HEK293 (cell line): Measurements from ENCODE around the gene LRRC4C.

Experiments
- CTCF ChIA-PET: fragments of 350-600 bp; formaldehyde crosslinking; extraction: SDS; loops from one replicate; lab custom pipeline; 2021; ENCODE audit warnings: antibody characterized with exemption; lab: Yijun Ruan, JAX
- POLR2A ChIA-PET: fragments of 300-600 bp; formaldehyde crosslinking; extraction: SDS; loops from one replicate; lab custom pipeline; 2020; ENCODE audit warnings: antibody characterized with exemption, inconsistent platforms; lab: Yijun Ruan, JAX
- H3K27ac ChIP-seq: fragments of 200-500 bp; sonication (Bioruptor generic); 2 replicates; pipeline ENCODE4 v1.5.1; 2014; ENCODE audit warnings: low read depth, low read length, control low read depth, inconsistent platforms; ENCODE audit errors: extremely low read depth
- H3K36me3 ChIP-seq, 2 experiments: fragments of 200-500 bp in 1 of 2; sonication (Bioruptor generic) in 1 of 2; 1 replicate in 1 of 2; 2 replicates in 1 of 2; pipeline ENCODE4 v1.5.1; 2014 to 2017; ENCODE audit warnings: inconsistent platforms in 2 of 2, low read length in 2 of 2; ENCODE audit not compliant: control insufficient read depth in 2 of 2, insufficient read depth in 1 of 2
- H3K4me1 ChIP-seq: fragments of 200-500 bp; sonication (Bioruptor generic); 2 replicates; pipeline ENCODE4 v1.5.1; 2014; ENCODE audit warnings: mild to moderate bottlenecking, low read length, inconsistent platforms; ENCODE audit not compliant: control insufficient read depth, insufficient read depth
- H3K4me3 ChIP-seq: 2 replicates; pipeline ENCODE4 v1.5.1; 2011; ENCODE audit warnings: low read depth, mild to moderate bottlenecking, control low read depth, low read length, moderate library complexity
- H3K9me3 ChIP-seq: fragments of 200-500 bp; sonication (Bioruptor generic); 2 replicates; pipeline ENCODE4 v1.5.1; 2014; ENCODE audit warnings: low read depth, low read length, inconsistent platforms; ENCODE audit not compliant: control insufficient read depth, insufficient read depth
- EGR2 ChIP-seq: fragments of 450-650 bp; formaldehyde crosslinking; IDR thresholded peaks from 2 replicates; pipeline ENCODE4 v1.5.1; 2016; ENCODE audit warnings: low read depth, missing biosample characterization, missing genetic modification characterization
- GLI2 ChIP-seq: fragments of 450-650 bp; formaldehyde crosslinking; IDR thresholded peaks from 2 replicates; pipeline ENCODE4; 2017; ENCODE audit warnings: missing biosample characterization, missing genetic modification characterization, low read depth, borderline replicate concordance
- KLF9 ChIP-seq: fragments of 450-650 bp; formaldehyde crosslinking; IDR thresholded peaks from 2 replicates; pipeline ENCODE4 v1.5.1; 2016; ENCODE audit warnings: missing biosample characterization, missing genetic modification characterization, low read depth
- OSR2 ChIP-seq: fragments of 450-650 bp; formaldehyde crosslinking; IDR thresholded peaks from 2 replicates; pipeline ENCODE4 v1.5.1; 2016; ENCODE audit warnings: missing biosample characterization, missing genetic modification characterization
- SP2 ChIP-seq: fragments of 450-650 bp; formaldehyde crosslinking; IDR thresholded peaks from 2 replicates; pipeline ENCODE4 v1.5.1; 2016; ENCODE audit warnings: missing biosample characterization, missing genetic modification characterization
- ZFP3 ChIP-seq: fragments of 450-650 bp; formaldehyde crosslinking; IDR thresholded peaks from 2 replicates; pipeline ENCODE4 v1.5.1; 2016; ENCODE audit warnings: low read depth, missing biosample characterization, missing genetic modification characterization
- ZNF175 ChIP-seq: fragments of 450-650 bp; formaldehyde crosslinking; IDR thresholded peaks from 2 replicates; pipeline ENCODE4 v1.5.1; 2016; ENCODE audit warnings: missing biosample characterization, missing genetic modification characterization
- ZNF19 ChIP-seq: fragments of 450-650 bp; formaldehyde crosslinking; IDR thresholded peaks from 2 replicates; pipeline ENCODE4; 2016; ENCODE audit warnings: missing biosample characterization, missing genetic modification characterization, low read depth
- ZNF211 ChIP-seq: fragments of 450-650 bp; formaldehyde crosslinking; IDR thresholded peaks from 2 replicates; pipeline ENCODE4 v1.5.1; 2016; ENCODE audit warnings: low read depth, missing biosample characterization, missing genetic modification characterization
- ZNF214 ChIP-seq: fragments of 450-650 bp; formaldehyde crosslinking; IDR thresholded peaks from 2 replicates; pipeline ENCODE4 v1.5.1; 2017; ENCODE audit warnings: missing biosample characterization, mild to moderate bottlenecking, missing genetic modification characterization, borderline replicate concordance
- ZNF510 ChIP-seq: fragments of 450-650 bp; formaldehyde crosslinking; IDR thresholded peaks from 2 replicates; pipeline ENCODE4 v1.5.1; 2018; ENCODE audit warnings: mild to moderate bottlenecking, missing genetic modification characterization, missing biosample characterization; ENCODE audit not compliant: insufficient replicate concordance
- ZNF529 ChIP-seq: fragments of 450-650 bp; formaldehyde crosslinking; IDR thresholded peaks from 2 replicates; pipeline ENCODE4 v1.5.1; 2017; ENCODE audit warnings: missing genetic modification characterization, missing biosample characterization; ENCODE audit not compliant: insufficient replicate concordance
- ZNF544 ChIP-seq: fragments of 450-650 bp; formaldehyde crosslinking; IDR thresholded peaks from 2 replicates; pipeline ENCODE4 v1.5.0; 2017; ENCODE audit warnings: missing biosample characterization, missing genetic modification characterization
- ZNF548 ChIP-seq: fragments of 450-650 bp; formaldehyde crosslinking; IDR thresholded peaks from 2 replicates; pipeline ENCODE4 v1.5.1; 2016; ENCODE audit warnings: missing biosample characterization, missing genetic modification characterization
- ZNF555 ChIP-seq: fragments of 450-650 bp; formaldehyde crosslinking; conservative IDR thresholded peaks from 2 replicates; pipeline ENCODE4 v1.5.1; 2017; ENCODE audit warnings: missing biosample characterization, mild to moderate bottlenecking, missing genetic modification characterization, inconsistent platforms
- ZNF600 ChIP-seq: fragments of 450-650 bp; formaldehyde crosslinking; IDR thresholded peaks from 2 replicates; pipeline ENCODE4 v1.5.1; 2016; ENCODE audit warnings: missing biosample characterization, missing genetic modification characterization
- ZNF768 ChIP-seq: fragments of 450-650 bp; formaldehyde crosslinking; IDR thresholded peaks from 2 replicates; pipeline ENCODE4 v1.5.1; 2018; ENCODE audit warnings: missing biosample characterization, mild to moderate bottlenecking, missing genetic modification characterization
- ZNF830 ChIP-seq: fragments of 450-650 bp; IDR thresholded peaks from 2 replicates; pipeline ENCODE4 v1.5.0; 2018; ENCODE audit warnings: missing biosample characterization, missing genetic modification characterization, low read depth, mild to moderate bottlenecking, moderate library complexity
- ZSCAN16 ChIP-seq: fragments of 450-650 bp; formaldehyde crosslinking; IDR thresholded peaks from 2 replicates; pipeline ENCODE4 v1.5.1; 2016; ENCODE audit warnings: missing biosample characterization, missing genetic modification characterization
- TF ChIP-seq, protein P1 (sequence below): IDR thresholded peaks from 2 replicates; pipeline ENCODE4 v1.6.1; 2011; ENCODE audit warnings: mild to moderate bottlenecking, low read depth, low read length, borderline replicate concordance
- TF ChIP-seq, protein P2 (sequence below): fragments of 450-650 bp; formaldehyde crosslinking; IDR thresholded peaks from 2 replicates; pipeline ENCODE4 v1.5.1; 2016; ENCODE audit warnings: missing biosample characterization, missing genetic modification characterization
- TF ChIP-seq, protein P3 (sequence below): fragments of 450-650 bp; formaldehyde crosslinking; IDR thresholded peaks from 2 replicates; pipeline ENCODE4 v1.5.1; 2017; ENCODE audit warnings: missing biosample characterization, missing genetic modification characterization
- TF ChIP-seq, protein P4 (sequence below): fragments of 450-650 bp; formaldehyde crosslinking; IDR thresholded peaks from 2 replicates; pipeline ENCODE4 v1.5.1; 2016; ENCODE audit warnings: missing biosample characterization, missing genetic modification characterization
- TF ChIP-seq, protein P5 (sequence below): fragments of 450-650 bp; formaldehyde crosslinking; IDR thresholded peaks from 2 replicates; pipeline ENCODE4 v1.5.1; 2016; ENCODE audit warnings: missing biosample characterization, missing genetic modification characterization
- TF ChIP-seq, protein P6 (sequence below): fragments of 450-650 bp; formaldehyde crosslinking; IDR thresholded peaks from 2 replicates; pipeline ENCODE4 v1.5.0; 2017; ENCODE audit warnings: missing biosample characterization, missing genetic modification characterization, borderline replicate concordance

LRRC4C gene

DNA sequence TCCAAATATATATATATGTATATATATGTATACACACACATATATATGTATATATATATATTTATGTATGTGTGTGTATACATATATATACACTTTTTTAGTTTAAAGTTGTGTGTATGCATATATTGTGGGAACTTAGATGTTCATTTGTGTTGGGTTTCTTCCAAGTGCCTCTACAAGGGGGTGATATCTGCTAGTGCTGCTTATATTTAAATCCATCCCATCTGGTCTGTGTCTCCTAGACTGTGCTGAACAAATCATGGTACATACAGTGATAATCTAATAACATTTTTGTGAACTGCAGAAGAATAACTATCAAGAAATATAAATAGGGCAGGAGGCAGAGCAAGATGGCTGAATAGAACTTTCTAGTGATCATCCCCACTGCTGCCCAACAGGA, 696.4 kb downstream of the LRRC4C start:
- Histone ChIP-seq H3K27ac (no peak overlapping the region), H3K4me1 (no peaks in the 10 kb centered on the region)
- CTCF ChIA-PET, result no interaction called here
- POLR2A ChIA-PET, result no interaction called here
- no peak for TF ChIP-seq ZNF555
- TF ChIP-seq ZNF768, result no peak
- TF ChIP-seq ZSCAN16 (tag by site-specific recombination), result no peak
- no peak for TF ChIP-seq ZFP3 (tag by site-specific recombination)
- no peak for TF ChIP-seq ZNF529 (tag by site-specific recombination)
- TF ChIP-seq, all 188 proteins: peak for 0
- H3K36me3 ChIP-seq, result no peaks in the 10 kb centered on the region
- H3K9me3 ChIP-seq, result no peaks in the 10 kb centered on the region
- H3K4me3 ChIP-seq, result no peak overlapping the region

DNA sequence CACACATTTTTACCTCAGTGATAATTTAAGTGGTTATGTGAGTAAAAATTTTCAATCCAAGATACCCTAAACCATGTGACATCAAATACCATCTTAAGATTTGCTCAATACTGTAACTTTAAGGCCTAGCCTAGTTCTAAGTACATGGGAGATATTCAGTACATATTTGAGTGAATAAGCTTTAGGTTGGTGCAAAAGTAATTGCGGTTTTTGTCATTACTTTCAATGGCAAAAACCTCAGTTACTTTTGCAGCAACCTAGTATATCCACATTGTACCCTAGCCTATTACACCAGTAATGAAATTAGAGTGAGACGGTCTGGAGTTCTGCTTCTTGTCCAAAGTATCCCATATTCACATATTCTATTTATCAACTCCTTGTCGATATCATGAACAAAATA, 700.1 kb downstream of the LRRC4C start:
- POLR2A ChIA-PET, result no interaction called here

DNA sequence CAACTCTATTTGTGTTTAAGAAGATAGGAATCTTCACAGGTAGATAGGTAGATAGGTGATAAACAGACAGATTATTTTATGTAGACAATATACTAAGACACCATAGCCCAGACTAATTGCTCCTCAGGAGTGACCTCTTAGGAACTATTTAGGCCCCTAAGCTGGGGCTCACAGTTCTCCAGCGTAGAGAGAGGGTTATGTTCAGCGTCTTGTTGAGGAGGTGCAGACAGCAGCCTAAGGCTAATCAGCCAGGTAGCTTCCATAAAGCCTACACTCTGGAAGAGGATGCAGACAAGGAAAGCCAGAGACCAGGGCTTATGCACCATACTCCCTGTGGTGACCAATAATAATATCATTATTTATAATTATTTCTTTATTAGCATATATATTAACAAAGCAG, 705.2 kb downstream of the LRRC4C start:
- no peak overlapping the region for H3K4me3 ChIP-seq
- POLR2A ChIA-PET, result no interaction called here
- CTCF ChIA-PET, result interaction anchor here (0.6 kb wide), 1 partner anchor 32 kb away, joined by 3 read pairs; no protein-coding TSS in a partner anchor

More for the DNA sequence above, 700.1 kb downstream of the LRRC4C start:
- no peak overlapping the region for H3K27ac ChIP-seq
- no peak overlapping the region for H3K4me3 ChIP-seq
- no peaks in the 10 kb centered on the region for H3K9me3 ChIP-seq
- H3K4me1 ChIP-seq, result no peaks in the 10 kb centered on the region
- CTCF ChIA-PET, result no interaction called here
- H3K36me3 ChIP-seq, result no peaks in the 10 kb centered on the region
- TF ChIP-seq ZNF830, result no peak
- TF ChIP-seq, protein P1, sequence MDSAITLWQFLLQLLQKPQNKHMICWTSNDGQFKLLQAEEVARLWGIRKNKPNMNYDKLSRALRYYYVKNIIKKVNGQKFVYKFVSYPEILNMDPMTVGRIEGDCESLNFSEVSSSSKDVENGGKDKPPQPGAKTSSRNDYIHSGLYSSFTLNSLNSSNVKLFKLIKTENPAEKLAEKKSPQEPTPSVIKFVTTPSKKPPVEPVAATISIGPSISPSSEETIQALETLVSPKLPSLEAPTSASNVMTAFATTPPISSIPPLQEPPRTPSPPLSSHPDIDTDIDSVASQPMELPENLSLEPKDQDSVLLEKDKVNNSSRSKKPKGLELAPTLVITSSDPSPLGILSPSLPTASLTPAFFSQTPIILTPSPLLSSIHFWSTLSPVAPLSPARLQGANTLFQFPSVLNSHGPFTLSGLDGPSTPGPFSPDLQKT, result no peak
- no peak for TF ChIP-seq ZNF175
- TF ChIP-seq, protein P2, sequence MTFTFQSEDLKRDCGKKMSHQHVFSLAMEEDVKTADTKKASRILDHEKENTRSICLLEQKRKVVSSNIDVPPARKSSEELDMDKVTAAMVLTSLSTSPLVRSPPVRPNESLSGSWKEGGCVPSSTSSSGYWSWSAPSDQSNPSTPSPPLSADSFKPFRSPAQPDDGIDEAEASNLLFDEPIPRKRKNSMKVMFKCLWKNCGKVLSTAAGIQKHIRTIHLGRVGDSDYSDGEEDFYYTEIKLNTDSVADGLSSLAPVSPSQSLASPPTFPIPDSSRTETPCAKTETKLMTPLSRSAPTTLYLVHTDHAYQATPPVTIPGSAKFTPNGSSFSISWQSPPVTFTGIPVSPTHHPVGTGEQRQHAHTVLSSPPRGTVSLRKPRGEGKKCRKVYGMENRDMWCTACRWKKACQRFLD, result no peak
- no peak for TF ChIP-seq ZNF600 (tag by site-specific recombination)
- no peak for TF ChIP-seq ZNF19
- TF ChIP-seq ZNF510 (tag by site-specific recombination), result no peak
- TF ChIP-seq ZNF211, result no peak
- TF ChIP-seq, protein P3, sequence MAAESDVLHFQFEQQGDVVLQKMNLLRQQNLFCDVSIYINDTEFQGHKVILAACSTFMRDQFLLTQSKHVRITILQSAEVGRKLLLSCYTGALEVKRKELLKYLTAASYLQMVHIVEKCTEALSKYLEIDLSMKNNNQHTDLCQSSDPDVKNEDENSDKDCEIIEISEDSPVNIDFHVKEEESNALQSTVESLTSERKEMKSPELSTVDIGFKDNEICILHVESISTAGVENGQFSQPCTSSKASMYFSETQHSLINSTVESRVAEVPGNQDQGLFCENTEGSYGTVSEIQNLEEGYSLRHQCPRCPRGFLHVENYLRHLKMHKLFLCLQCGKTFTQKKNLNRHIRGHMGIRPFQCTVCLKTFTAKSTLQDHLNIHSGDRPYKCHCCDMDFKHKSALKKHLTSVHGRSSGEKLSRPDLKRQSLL (tag by site-specific recombination), result no peak
- no peak for TF ChIP-seq SP2 (tag by site-specific recombination)
- TF ChIP-seq ZNF214 (tag by site-specific recombination), result no peak
- TF ChIP-seq, protein P4, sequence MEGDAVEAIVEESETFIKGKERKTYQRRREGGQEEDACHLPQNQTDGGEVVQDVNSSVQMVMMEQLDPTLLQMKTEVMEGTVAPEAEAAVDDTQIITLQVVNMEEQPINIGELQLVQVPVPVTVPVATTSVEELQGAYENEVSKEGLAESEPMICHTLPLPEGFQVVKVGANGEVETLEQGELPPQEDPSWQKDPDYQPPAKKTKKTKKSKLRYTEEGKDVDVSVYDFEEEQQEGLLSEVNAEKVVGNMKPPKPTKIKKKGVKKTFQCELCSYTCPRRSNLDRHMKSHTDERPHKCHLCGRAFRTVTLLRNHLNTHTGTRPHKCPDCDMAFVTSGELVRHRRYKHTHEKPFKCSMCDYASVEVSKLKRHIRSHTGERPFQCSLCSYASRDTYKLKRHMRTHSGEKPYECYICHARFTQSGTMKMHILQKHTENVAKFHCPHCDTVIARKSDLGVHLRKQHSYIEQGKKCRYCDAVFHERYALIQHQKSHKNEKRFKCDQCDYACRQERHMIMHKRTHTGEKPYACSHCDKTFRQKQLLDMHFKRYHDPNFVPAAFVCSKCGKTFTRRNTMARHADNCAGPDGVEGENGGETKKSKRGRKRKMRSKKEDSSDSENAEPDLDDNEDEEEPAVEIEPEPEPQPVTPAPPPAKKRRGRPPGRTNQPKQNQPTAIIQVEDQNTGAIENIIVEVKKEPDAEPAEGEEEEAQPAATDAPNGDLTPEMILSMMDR, result no peak
- TF ChIP-seq, all 188 proteins: peak for 0

More for the DNA sequence above, 705.2 kb downstream of the LRRC4C start:
- Histone ChIP-seq H3K4me1 (no peaks in the 10 kb centered on the region), H3K9me3 (no peaks in the 10 kb centered on the region), H3K36me3 (no peaks in the 10 kb centered on the region), H3K27ac (no peak overlapping the region)
- no peak for TF ChIP-seq EGR2 (tag by site-specific recombination)
- TF ChIP-seq, protein P5, sequence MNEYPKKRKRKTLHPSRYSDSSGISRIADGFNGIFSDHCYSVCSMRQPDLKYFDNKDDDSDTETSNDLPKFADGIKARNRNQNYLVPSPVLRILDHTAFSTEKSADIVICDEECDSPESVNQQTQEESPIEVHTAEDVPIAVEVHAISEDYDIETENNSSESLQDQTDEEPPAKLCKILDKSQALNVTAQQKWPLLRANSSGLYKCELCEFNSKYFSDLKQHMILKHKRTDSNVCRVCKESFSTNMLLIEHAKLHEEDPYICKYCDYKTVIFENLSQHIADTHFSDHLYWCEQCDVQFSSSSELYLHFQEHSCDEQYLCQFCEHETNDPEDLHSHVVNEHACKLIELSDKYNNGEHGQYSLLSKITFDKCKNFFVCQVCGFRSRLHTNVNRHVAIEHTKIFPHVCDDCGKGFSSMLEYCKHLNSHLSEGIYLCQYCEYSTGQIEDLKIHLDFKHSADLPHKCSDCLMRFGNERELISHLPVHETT (tag by site-specific recombination), result no peak
- no peak for TF ChIP-seq ZNF548 (tag by site-specific recombination)
- TF ChIP-seq ZNF544, result no peak
- TF ChIP-seq GLI2 (tag by site-specific recombination), result no peak
- TF ChIP-seq OSR2, result no peak
- no peak for TF ChIP-seq ZNF19
- TF ChIP-seq, protein P6, sequence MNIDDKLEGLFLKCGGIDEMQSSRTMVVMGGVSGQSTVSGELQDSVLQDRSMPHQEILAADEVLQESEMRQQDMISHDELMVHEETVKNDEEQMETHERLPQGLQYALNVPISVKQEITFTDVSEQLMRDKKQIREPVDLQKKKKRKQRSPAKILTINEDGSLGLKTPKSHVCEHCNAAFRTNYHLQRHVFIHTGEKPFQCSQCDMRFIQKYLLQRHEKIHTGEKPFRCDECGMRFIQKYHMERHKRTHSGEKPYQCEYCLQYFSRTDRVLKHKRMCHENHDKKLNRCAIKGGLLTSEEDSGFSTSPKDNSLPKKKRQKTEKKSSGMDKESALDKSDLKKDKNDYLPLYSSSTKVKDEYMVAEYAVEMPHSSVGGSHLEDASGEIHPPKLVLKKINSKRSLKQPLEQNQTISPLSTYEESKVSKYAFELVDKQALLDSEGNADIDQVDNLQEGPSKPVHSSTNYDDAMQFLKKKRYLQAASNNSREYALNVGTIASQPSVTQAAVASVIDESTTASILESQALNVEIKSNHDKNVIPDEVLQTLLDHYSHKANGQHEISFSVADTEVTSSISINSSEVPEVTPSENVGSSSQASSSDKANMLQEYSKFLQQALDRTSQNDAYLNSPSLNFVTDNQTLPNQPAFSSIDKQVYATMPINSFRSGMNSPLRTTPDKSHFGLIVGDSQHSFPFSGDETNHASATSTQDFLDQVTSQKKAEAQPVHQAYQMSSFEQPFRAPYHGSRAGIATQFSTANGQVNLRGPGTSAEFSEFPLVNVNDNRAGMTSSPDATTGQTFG, result no peak
- TF ChIP-seq KLF9 (tag by site-specific recombination), result no peak
